Measurements from ENCODE around the gene HPX.

DNA sequence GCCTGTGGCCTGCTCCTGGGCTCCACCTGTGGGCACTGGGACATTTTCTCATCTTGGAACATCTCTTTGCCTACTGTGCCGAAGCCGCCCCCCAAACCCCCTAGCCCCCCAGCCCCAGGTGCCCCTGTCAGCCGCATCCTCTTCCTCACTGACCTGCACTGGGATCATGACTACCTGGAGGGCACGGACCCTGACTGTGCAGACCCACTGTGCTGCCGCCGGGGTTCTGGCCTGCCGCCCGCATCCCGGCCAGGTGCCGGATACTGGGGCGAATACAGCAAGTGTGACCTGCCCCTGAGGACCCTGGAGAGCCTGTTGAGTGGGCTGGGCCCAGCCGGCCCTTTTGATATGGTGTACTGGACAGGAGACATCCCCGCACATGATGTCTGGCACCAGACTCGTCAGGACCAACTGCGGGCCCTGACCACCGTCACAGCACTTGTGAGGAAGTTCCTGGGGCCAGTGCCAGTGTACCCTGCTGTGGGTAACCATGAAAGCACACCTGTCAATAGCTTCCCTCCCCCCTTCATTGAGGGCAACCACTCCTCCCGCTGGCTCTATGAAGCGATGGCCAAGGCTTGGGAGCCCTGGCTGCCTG is 49.2 kb downstream of the HPX start:
- TF ChIP-seq, protein P1, sequence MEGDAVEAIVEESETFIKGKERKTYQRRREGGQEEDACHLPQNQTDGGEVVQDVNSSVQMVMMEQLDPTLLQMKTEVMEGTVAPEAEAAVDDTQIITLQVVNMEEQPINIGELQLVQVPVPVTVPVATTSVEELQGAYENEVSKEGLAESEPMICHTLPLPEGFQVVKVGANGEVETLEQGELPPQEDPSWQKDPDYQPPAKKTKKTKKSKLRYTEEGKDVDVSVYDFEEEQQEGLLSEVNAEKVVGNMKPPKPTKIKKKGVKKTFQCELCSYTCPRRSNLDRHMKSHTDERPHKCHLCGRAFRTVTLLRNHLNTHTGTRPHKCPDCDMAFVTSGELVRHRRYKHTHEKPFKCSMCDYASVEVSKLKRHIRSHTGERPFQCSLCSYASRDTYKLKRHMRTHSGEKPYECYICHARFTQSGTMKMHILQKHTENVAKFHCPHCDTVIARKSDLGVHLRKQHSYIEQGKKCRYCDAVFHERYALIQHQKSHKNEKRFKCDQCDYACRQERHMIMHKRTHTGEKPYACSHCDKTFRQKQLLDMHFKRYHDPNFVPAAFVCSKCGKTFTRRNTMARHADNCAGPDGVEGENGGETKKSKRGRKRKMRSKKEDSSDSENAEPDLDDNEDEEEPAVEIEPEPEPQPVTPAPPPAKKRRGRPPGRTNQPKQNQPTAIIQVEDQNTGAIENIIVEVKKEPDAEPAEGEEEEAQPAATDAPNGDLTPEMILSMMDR (IDR thresholded peaks at IDR 0.05): no peak
- TF ChIP-seq POLR2A (IDR thresholded peaks at IDR 0.05): no peak
